Measurements from ENCODE around the gene ASS1.
"Not testable (repeated sequence)": the region's sequence is repeated elsewhere in the genome, so short reads cannot be mapped to it uniquely, and the experiment has no call there.

Gene ASS1

GRCh38 chr9:130444565-130445221 lies at the start of gene ASS1:
ASS1 (plus strand) TSS chr9:130444961; CDS start chr9:130452229, 7,268 bp downstream.
- peaks cover 27% of the 10 kb centered on the region for H3K27me3 ChIP-seq (ENCODE audit: control insufficient read depth, insufficient read depth, low read length)
- H3K9ac ChIP-seq (ENCODE audit: low read length) = peak within 1 kb of the TSS; percentile 43
- peak within 1 kb of the TSS; percentile 63 for H3K4me3 ChIP-seq (ENCODE audit: low read length)
- H3K9me3 ChIP-seq (ENCODE audit: control insufficient read depth, low read depth, low read length) = peaks cover 5% of the 10 kb centered on the region
- H3K36me3 ChIP-seq (ENCODE audit: control insufficient read depth, low read depth, low read length) = no peaks in the 10 kb centered on the region
- H3K27ac ChIP-seq (ENCODE audit: low read length) = no peak within 1 kb of the TSS
- H3K4me1 ChIP-seq (ENCODE audit: control insufficient read depth, low read depth, low read length) = peaks cover 31% of the 10 kb centered on the region

GRCh38 chr9:130395810-130396435 lies 48.8 kb upstream of the ASS1 start:
- no peak overlapping the region for H3K4me3 ChIP-seq (ENCODE audit: low read length)
- no peaks in the 10 kb centered on the region for H3K4me1 ChIP-seq (ENCODE audit: control insufficient read depth, low read depth, low read length)
- H3K9ac ChIP-seq (ENCODE audit: low read length) = no peak overlapping the region
- H3K9me3 ChIP-seq (ENCODE audit: control insufficient read depth, low read depth, low read length) = no peaks in the 10 kb centered on the region
- H3K27me3 ChIP-seq (ENCODE audit: control insufficient read depth, insufficient read depth, low read length) = no peaks in the 10 kb centered on the region
- H3K27ac ChIP-seq (ENCODE audit: low read length) = no peak overlapping the region
- H3K36me3 ChIP-seq (ENCODE audit: control insufficient read depth, low read depth, low read length) = no peaks in the 10 kb centered on the region

GRCh38 chr9:130396581-130396980 lies 48.2 kb upstream of the ASS1 start:
- no peaks in the 10 kb centered on the region for H3K4me1 ChIP-seq (ENCODE audit: control insufficient read depth, low read depth, low read length)
- no peak overlapping the region for H3K27ac ChIP-seq (ENCODE audit: low read length)
- no peaks in the 10 kb centered on the region for H3K27me3 ChIP-seq (ENCODE audit: control insufficient read depth, insufficient read depth, low read length)

GRCh38 chr9:130398487-130399240 lies 46.1 kb upstream of the ASS1 start:
- Histone ChIP-seq H3K9ac (ENCODE audit: low read length) (no peak overlapping the region), H3K4me3 (ENCODE audit: low read length) (no peak overlapping the region), H3K36me3 (ENCODE audit: control insufficient read depth, low read depth, low read length) (no peaks in the 10 kb centered on the region), H3K27me3 (ENCODE audit: control insufficient read depth, insufficient read depth, low read length) (no peaks in the 10 kb centered on the region), H3K9me3 (ENCODE audit: control insufficient read depth, low read depth, low read length) (no peaks in the 10 kb centered on the region), H3K27ac (ENCODE audit: low read length) (no peak overlapping the region), H3K4me1 (ENCODE audit: control insufficient read depth, low read depth, low read length) (no peaks in the 10 kb centered on the region)

More at GRCh38 chr9:130396581-130396980, 48.2 kb upstream of the ASS1 start:
- H3K36me3 ChIP-seq (ENCODE audit: control insufficient read depth, low read depth, low read length) = no peaks in the 10 kb centered on the region
- no peak overlapping the region for H3K9ac ChIP-seq (ENCODE audit: low read length)
- no peak overlapping the region for H3K4me3 ChIP-seq (ENCODE audit: low read length)
- H3K9me3 ChIP-seq (ENCODE audit: control insufficient read depth, low read depth, low read length) = no peaks in the 10 kb centered on the region

- H3K4me1 ChIP-seq (ENCODE audit: control insufficient read depth, low read depth, low read length) = no peaks in the 10 kb centered on the region
- no peaks in the 10 kb centered on the region for H3K27me3 ChIP-seq (ENCODE audit: control insufficient read depth, insufficient read depth, low read length)
- no peak overlapping the region for H3K9ac ChIP-seq (ENCODE audit: low read length)
Measured at GRCh38 chr9:130399768-130400167, 45.0 kb upstream of the ASS1 start.

GRCh38 chr9:130400870-130401269 lies 43.9 kb upstream of the ASS1 start:
- no peak overlapping the region for H3K9ac ChIP-seq (ENCODE audit: low read length)
- no peaks in the 10 kb centered on the region for H3K36me3 ChIP-seq (ENCODE audit: control insufficient read depth, low read depth, low read length)
- no peaks in the 10 kb centered on the region for H3K27me3 ChIP-seq (ENCODE audit: control insufficient read depth, insufficient read depth, low read length)
- H3K9me3 ChIP-seq (ENCODE audit: control insufficient read depth, low read depth, low read length) = no peaks in the 10 kb centered on the region
- no peak overlapping the region for H3K4me3 ChIP-seq (ENCODE audit: low read length)
- no peaks in the 10 kb centered on the region for H3K4me1 ChIP-seq (ENCODE audit: control insufficient read depth, low read depth, low read length)
- no peak overlapping the region for H3K27ac ChIP-seq (ENCODE audit: low read length)

More at GRCh38 chr9:130399768-130400167, 45.0 kb upstream of the ASS1 start:
- Histone ChIP-seq H3K4me3 (ENCODE audit: low read length) (no peak overlapping the region), H3K27ac (ENCODE audit: low read length) (no peak overlapping the region), H3K36me3 (ENCODE audit: control insufficient read depth, low read depth, low read length) (no peaks in the 10 kb centered on the region), H3K9me3 (ENCODE audit: control insufficient read depth, low read depth, low read length) (no peaks in the 10 kb centered on the region)

GRCh38 chr9:130401742-130402141 lies 43.0 kb upstream of the ASS1 start:
- not testable (repeated sequence) for H3K27me3 ChIP-seq (ENCODE audit: control insufficient read depth, insufficient read depth, low read length); H3K4me1 ChIP-seq (ENCODE audit: control insufficient read depth, low read depth, low read length); H3K9me3 ChIP-seq (ENCODE audit: control insufficient read depth, low read depth, low read length); H3K27ac ChIP-seq (ENCODE audit: low read length); H3K9ac ChIP-seq (ENCODE audit: low read length); H3K4me3 ChIP-seq (ENCODE audit: low read length); H3K36me3 ChIP-seq (ENCODE audit: control insufficient read depth, low read depth, low read length)

- Histone ChIP-seq H3K4me1 (ENCODE audit: control insufficient read depth, low read depth, low read length) (no peaks in the 10 kb centered on the region), H3K9ac (ENCODE audit: low read length) (no peak overlapping the region), H3K4me3 (ENCODE audit: low read length) (no peak overlapping the region), H3K27me3 (ENCODE audit: control insufficient read depth, insufficient read depth, low read length) (no peaks in the 10 kb centered on the region), H3K27ac (ENCODE audit: low read length) (no peak overlapping the region), H3K9me3 (ENCODE audit: control insufficient read depth, low read depth, low read length) (no peaks in the 10 kb centered on the region), H3K36me3 (ENCODE audit: control insufficient read depth, low read depth, low read length) (no peaks in the 10 kb centered on the region)
Measured at GRCh38 chr9:130402243-130402642, 42.5 kb upstream of the ASS1 start.

- H3K27ac ChIP-seq (ENCODE audit: low read length) = no peak overlapping the region
- H3K4me3 ChIP-seq (ENCODE audit: low read length) = no peak overlapping the region
- H3K27me3 ChIP-seq (ENCODE audit: control insufficient read depth, insufficient read depth, low read length) = no peaks in the 10 kb centered on the region
- no peaks in the 10 kb centered on the region for H3K36me3 ChIP-seq (ENCODE audit: control insufficient read depth, low read depth, low read length)
- H3K9me3 ChIP-seq (ENCODE audit: control insufficient read depth, low read depth, low read length) = no peaks in the 10 kb centered on the region
- no peak overlapping the region for H3K9ac ChIP-seq (ENCODE audit: low read length)
- H3K4me1 ChIP-seq (ENCODE audit: control insufficient read depth, low read depth, low read length) = no peaks in the 10 kb centered on the region
Measured at GRCh38 chr9:130402645-130403440, 41.9 kb upstream of the ASS1 start.

- no peak overlapping the region for H3K4me3 ChIP-seq (ENCODE audit: low read length)
- no peaks in the 10 kb centered on the region for H3K27me3 ChIP-seq (ENCODE audit: control insufficient read depth, insufficient read depth, low read length)
- H3K36me3 ChIP-seq (ENCODE audit: control insufficient read depth, low read depth, low read length) = no peaks in the 10 kb centered on the region
Measured at GRCh38 chr9:130405657-130406257, 39.0 kb upstream of the ASS1 start.

More at GRCh38 chr9:130405657-130406257, 39.0 kb upstream of the ASS1 start:
- H3K27ac ChIP-seq (ENCODE audit: low read length) = no peak overlapping the region
- no peak overlapping the region for H3K9ac ChIP-seq (ENCODE audit: low read length)
- H3K4me1 ChIP-seq (ENCODE audit: control insufficient read depth, low read depth, low read length) = no peaks in the 10 kb centered on the region
- no peaks in the 10 kb centered on the region for H3K9me3 ChIP-seq (ENCODE audit: control insufficient read depth, low read depth, low read length)
